ENCODE results near the gene AHCTF1. TPM values are rescaled to one million over a fixed set of nuclear protein-coding genes. Genes with fewer than 3 reads are reported as not detected.
"Not testable (repeated sequence)": the region's sequence is repeated elsewhere in the genome, so short reads cannot be mapped to it uniquely, and the experiment has no call there.

AHCTF1 gene
- total and polyA plus RNA-seq, 2 experiments from 2014 or later: 21.7 to 49.8 TPM

DNA sequence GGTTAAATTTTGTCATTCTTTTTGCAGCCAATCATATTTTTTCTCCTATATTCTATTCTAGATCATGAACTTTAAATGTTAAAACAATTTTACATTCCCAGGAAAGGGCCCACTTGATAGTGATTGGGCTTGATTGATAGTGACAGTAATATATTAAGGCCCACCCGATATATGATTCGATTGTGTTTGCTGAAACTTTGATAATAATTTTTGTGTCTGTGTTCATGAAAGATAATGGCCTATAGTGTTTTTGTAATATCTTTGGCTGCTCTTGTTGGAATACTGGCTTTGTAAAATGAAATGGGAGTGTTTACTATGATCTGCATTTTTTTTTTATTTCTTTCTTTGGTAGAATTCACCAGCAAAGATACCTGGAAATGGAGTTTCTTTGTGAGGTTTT, 107.2 kb downstream of the AHCTF1 start (continued):
- no peak for TF ChIP-seq ZNF462 (CRISPR knock-in tag; IDR thresholded peaks at IDR 0.05)
- no peak for TF ChIP-seq ETS1 (IDR thresholded peaks at IDR 0.05)
- no peak for TF ChIP-seq STAT1 (IDR thresholded peaks at IDR 0.05; ENCODE audit: unreplicated experiment)
- no peak for TF ChIP-seq ZNF331 (CRISPR knock-in tag; IDR thresholded peaks at IDR 0.05; ENCODE audit: low read depth)
- no peak for TF ChIP-seq ZNF114 (CRISPR knock-in tag; IDR thresholded peaks at IDR 0.05)
- TF ChIP-seq JUNB (IDR thresholded peaks at IDR 0.05; ENCODE audit: unreplicated experiment): no peak
- no peak for TF ChIP-seq NANOG (IDR thresholded peaks at IDR 0.05; ENCODE audit: borderline replicate concordance)
- TF ChIP-seq POLR2AphosphoS5 (IDR thresholded peaks at IDR 0.05; ENCODE audit: low read depth): no peak

GRCh38 chr1:246822154-246822553, 109.6 kb downstream of the AHCTF1 start:
- H3K36me3 Mint-ChIP-seq (ENCODE audit: low read depth); H3K9me2 ChIP-seq (ENCODE audit: insufficient read depth); ATAC-seq; H3K4me3 Mint-ChIP-seq; H3K36me3 ChIP-seq (ENCODE audit: insufficient read depth); H3K4me1 ChIP-seq (ENCODE audit: insufficient read depth); H2AFZ ChIP-seq; H3K9me3 Mint-ChIP-seq; H3K27me3 Mint-ChIP-seq (ENCODE audit: insufficient read depth, low read depth, poor library complexity); H3K4me3 ChIP-seq; H3K27ac Mint-ChIP-seq; H3K79me2 ChIP-seq (replicated peaks; ENCODE audit: insufficient read depth); H3K27ac ChIP-seq (ENCODE audit: low read depth); H3K27me3 ChIP-seq (ENCODE audit: insufficient read depth); H4K20me1 ChIP-seq (replicated peaks; ENCODE audit: insufficient read depth); H3F3A ChIP-seq (replicated peaks; ENCODE audit: low read depth); H3K4me2 ChIP-seq; H3K4me1 Mint-ChIP-seq; DNase-seq (ENCODE audit: low spot score): not testable (repeated sequence)

Measured in GM23338 (cell line).